Right ventricle myocardium inferior (tissue), 1 donor: ENCODE measurements around the gene SFMBT2. TPM values are rescaled to one million over a fixed set of nuclear protein-coding genes. Genes with fewer than 3 reads are reported as not detected.
"Not testable (repeated sequence)": the region's sequence is repeated elsewhere in the genome, so short reads cannot be mapped to it uniquely, and the experiment has no call there.

Source experiments
- ATAC-seq: fragments of 200-7000 bp; cut with Tn5 transposase; one replicate; pipeline ENCODE4 v1.9.1; 2020; ENCODE audit warnings: mild to moderate bottlenecking, moderate library complexity
- DNase-seq: peaks from one replicate; pipeline ENCODE4 v3.0.0; 2021; ENCODE audit errors: missing footprints
- intact Hi-C: fragments of 100-400 bp; cut with DNase I; formaldehyde crosslinking; loops from one replicate; pipeline ENCODE4 v1.11.0; 2022
- total RNA-seq: library from RNA; stranded (reverse); fragmentation: NEBNext Ultra II Directional; extraction: Animal tissue kit (Norgen Biotek cat#: 25700); gene quantifications from one replicate; pipeline ENCODE4 v1.2.1, GENCODE V29; 2021
- donor health status: DM: no; HTN: yes; CAD: no; lungs with severe emphysema.

The SFMBT2 gene
- total RNA-seq, 1 donor from 2014 or later: 9.6 TPM

DNA sequence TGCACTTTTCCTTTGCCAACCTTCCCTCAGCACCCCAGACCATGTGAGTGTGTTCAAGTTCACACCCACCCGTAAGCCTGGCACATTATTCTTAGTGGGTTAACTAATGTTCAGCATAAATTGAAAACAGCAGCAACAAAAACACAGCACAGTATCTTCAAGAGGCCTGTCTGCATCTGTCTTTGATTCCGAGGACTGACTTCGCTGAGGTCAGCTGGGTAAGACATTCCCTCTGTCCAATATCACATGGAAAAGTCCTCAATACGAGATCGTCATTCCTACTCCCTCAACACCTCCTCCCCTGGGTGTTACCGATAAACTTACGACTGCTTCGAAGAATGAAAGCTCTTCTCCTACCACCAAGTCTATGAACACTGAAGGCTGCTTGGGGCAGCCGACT lies 218.8 kb downstream of the SFMBT2 start:
- DNase-seq (no peak), ATAC-seq (no peak)
- intact Hi-C loops: loop anchor here (5.0 kb wide), 1 partner anchor 220 kb away; the partner anchor contains the start of gene SFMBT2

GRCh38 chr10:7190772-7191171 lies 220.1 kb downstream of the SFMBT2 start:
- not testable (repeated sequence) for DNase-seq, ATAC-seq
- intact Hi-C loops: loop anchor here (5.0 kb wide), 1 partner anchor 222 kb away; the partner anchor contains the start of gene SFMBT2

DNA sequence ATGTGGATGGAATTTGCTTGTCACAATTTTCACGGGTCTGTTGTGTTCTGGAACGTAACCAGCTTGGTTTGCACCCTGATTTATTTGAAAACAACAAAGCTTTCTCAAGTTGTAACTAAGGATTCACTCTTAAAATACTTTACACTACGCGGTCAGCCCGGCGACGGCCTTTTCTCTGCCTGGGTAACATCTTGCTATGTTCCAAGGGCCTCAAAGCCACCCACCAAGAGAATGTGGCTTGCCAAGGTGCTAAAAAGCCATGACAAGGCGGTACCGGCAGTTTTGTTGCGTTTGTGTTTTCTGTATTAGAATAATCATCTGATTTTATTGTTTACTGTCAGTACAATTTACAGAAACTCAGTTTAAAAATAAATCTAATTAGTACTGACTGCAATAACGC lies 220.9 kb downstream of the SFMBT2 start:
- no peak for DNase-seq
- intact Hi-C loops: loop anchor here (5.0 kb wide), 1 partner anchor 222 kb away; the partner anchor contains the start of gene SFMBT2
- ATAC-seq: no peak

GRCh38 chr10:7188456-7189050 lies 222.3 kb downstream of the SFMBT2 start:
- intact Hi-C loops: no loop called here
- DNase-seq (no peak), ATAC-seq (no peak)

DNA sequence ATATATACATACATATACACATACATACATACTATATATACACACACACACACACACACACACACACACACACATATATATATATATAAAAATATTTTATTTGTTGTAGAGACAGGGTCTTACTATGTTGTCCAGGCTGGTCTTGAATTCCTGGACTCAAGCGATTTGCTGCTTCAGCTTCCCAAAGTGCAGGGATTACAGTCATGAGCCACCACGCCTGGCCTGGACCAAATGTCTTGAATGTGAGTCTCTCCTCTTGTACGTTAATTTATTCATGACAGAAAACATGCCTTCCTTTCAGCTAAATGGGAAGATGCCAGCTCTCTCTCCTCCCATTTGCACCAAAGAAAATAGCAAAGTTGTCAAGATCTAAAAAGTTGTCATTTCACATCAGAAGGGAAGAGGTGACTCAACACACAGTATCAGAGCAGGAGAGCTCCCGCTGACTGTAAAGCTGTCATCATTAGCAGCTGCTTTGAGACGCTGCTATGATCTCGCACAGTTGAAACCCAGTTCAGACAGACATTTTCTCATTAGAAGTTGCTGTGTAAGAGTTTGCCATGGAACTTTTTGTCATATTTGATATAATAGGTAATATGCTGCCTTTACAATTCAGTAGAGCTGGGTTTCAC lies 224.3 kb downstream of the SFMBT2 start:
- ATAC-seq (no peak), DNase-seq (no peak)
- intact Hi-C loops: no loop called here

- ATAC-seq (no peak), DNase-seq (no peak)
- intact Hi-C loops: no loop called here
These were observed 225.5 kb downstream of the SFMBT2 start for GRCh38 chr10:7185367-7185690.

GRCh38 chr10:7184660-7185366 lies 226.0 kb downstream of the SFMBT2 start:
- DNase-seq (no peak), ATAC-seq (peak; percentile 60)
- intact Hi-C loops: no loop called here

GRCh38 chr10:7184116-7184515 lies 226.7 kb downstream of the SFMBT2 start:
- intact Hi-C loops, DNase-seq, ATAC-seq: not testable (repeated sequence)

DNA sequence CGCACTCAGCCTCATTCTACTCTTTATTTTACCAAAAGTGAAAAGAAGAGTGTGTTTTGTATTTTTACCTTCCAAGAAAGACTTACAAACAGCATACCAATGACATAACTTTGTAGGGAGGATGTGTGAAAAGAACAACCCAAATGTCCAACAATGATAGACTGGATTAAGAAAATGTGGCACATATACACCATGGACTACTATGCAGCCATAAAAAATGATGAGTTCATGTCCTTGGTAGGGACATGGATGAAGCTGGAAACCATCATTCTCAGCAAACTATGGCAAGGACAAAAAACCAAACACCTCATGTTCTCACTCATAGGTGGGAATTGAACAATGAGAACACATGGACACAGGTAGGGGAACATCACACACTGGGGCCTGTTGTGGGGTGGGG lies 228.5 kb downstream of the SFMBT2 start:
- ATAC-seq, DNase-seq, intact Hi-C loops: not testable (repeated sequence)

DNA sequence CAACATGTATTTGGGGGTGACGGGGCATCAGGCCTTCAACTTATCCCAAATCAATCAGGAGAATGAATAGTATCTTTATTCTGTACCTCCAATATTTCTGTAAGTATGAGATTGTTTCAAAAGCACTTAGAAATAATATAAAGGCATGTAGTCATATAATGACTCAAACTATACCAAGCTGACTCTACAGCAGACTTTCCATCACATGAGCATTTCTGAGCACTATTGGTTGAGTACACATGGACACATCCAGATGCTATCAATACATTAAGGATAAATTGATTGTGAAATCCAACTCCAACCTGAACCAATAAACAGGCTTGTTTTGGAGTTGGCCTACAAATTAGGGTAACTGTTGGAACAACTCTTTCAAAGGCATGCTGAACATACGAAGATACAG lies 229.4 kb downstream of the SFMBT2 start:
- intact Hi-C loops: no loop called here
- ATAC-seq (no peak), DNase-seq (no peak)

DNA sequence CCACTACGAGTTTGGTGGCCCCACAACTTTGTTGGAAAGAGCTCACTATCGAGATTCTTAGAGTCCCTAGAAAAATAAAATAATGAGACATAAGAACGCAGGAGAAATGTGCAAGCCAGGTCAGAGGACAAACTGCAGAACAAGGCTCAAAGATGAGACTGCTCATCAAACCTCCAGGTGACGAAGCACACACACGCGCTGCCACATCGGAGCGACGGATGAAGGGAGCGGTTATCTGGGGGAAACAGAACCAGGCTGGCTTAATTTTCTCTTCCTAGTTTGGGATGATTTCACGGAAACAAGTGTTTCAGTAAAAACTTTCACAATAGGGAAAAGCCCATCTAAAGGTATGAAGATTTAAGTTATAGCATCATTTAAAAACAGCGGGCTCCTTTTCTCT lies 231.3 kb downstream of the SFMBT2 start:
- DNase-seq (no peak), ATAC-seq (no peak)
- intact Hi-C loops: no loop called here

DNA sequence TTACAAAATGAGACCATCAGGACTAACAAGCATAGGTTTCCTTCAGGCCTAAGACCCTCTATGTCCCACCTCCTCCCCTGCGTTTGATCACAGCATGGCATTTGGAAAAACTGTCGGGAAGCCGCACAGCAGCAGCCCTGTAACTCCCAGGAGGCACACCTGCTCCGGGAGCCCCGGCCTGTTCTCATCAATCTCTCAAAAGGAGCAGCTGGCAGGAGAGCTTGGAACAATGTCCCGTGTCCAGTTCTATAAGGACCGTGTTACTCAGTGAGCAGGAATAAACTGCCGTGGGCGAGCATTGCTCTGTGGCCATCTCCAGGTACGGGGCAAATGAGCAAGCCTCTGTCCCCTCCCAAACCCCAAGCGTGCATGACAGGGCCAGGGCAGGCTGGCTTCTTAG lies 236.9 kb downstream of the SFMBT2 start:
- DNase-seq (peak; percentile 18), ATAC-seq (no peak)
- intact Hi-C loops: no loop called here

GRCh38 chr10:7171825-7172224 lies 239.0 kb downstream of the SFMBT2 start:
- no peak for ATAC-seq
- intact Hi-C loops: no loop called here
- DNase-seq: peak; percentile 40

- DNase-seq (peak; percentile 68), ATAC-seq (peak; percentile 56)
- intact Hi-C loops: no loop called here
These were observed 240.1 kb downstream of the SFMBT2 start for GRCh38 chr10:7170626-7171322.

- intact Hi-C loops: no loop called here
- DNase-seq (no peak), ATAC-seq (no peak)
These were observed 242.4 kb downstream of the SFMBT2 start for GRCh38 chr10:7168414-7168813.

DNA sequence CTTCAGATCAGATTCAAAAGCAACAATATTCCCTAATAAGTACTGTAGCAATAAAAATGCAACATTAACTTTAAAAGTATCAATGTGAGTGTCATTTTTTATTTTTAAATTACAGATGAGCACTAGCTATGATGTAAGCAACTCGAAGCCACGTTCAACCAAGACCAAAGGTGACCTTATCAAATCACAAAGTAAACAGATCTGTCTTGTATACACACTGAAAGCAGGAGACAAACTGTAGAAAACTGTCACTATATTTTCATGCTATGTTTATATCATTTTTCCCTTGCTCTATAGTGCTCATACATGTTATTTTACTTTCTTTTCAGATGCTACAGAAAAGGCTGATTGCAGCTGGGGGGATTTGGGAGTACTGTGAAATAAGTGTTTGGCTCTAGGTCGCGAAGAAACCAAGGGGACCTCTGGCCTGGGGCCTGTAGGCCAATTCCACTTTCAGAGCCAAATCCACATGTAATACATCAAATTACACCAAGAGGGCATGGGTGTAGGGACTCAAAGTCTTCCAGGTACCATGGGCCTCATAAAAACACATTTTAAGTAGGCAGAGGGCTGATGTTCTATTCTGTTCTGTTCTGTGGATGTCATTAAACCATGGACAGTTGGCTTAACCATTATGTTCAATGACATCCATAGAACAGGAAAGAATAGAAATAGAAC lies 245.2 kb downstream of the SFMBT2 start:
- intact Hi-C loops: no loop called here
- DNase-seq (no peak), ATAC-seq (no peak)

GRCh38 chr10:7164955-7165354 lies 245.9 kb downstream of the SFMBT2 start:
- intact Hi-C loops: no loop called here
- DNase-seq (no peak), ATAC-seq (no peak)

DNA sequence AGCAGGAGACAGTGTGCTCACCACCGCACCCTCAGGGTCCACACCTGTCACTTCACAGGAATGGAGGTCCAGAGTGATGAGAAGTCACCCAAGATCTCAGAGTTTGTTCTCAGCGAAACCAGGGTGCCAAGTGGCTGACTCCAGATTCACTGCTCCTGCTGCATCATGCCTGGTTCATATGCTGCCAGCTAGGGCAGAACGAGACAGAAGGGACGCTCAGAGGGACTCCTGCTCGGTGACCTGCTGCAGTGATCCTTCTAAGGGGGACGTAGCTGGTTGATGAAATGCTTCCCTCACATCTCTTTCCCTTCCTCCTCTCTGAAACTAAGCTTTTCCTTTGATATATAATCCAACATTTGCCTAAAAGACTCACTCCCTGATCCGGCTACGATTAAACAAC lies 248.5 kb downstream of the SFMBT2 start:
- DNase-seq (no peak), ATAC-seq (no peak)
- intact Hi-C loops: no loop called here
